IPS DF 6.9 (cell line): ENCODE data around the gene NUP98.
"Not testable (repeated sequence)": the region's sequence is repeated elsewhere in the genome, so short reads cannot be mapped to it uniquely, and the experiment has no call there.

Experiments used
- DNase-seq: peaks from one replicate; pipeline ENCODE4 v3.0.0-alpha.2; 2013; ENCODE audit warnings: low read depth, low spot score
- H3K27ac ChIP-seq: one replicate; pipeline ENCODE4 v1.5.1; 2013; ENCODE audit warnings: low read length, control low read depth
- H3K27me3 ChIP-seq: 2 replicates; pipeline ENCODE4 v1.6.1; 2013; ENCODE audit warnings: mild to moderate bottlenecking, low read length; ENCODE audit not compliant: control insufficient read depth, insufficient read depth
- H3K36me3 ChIP-seq: 2 replicates; pipeline ENCODE4 v1.6.1; 2013; ENCODE audit warnings: low read length; ENCODE audit not compliant: control insufficient read depth, insufficient read depth
- H3K4me1 ChIP-seq: 2 replicates; pipeline ENCODE4 v1.6.1; 2013; ENCODE audit warnings: low read length; ENCODE audit not compliant: control insufficient read depth, insufficient read depth
- H3K4me3 ChIP-seq: 2 replicates; pipeline ENCODE4 v1.5.1; 2013; ENCODE audit warnings: mild to moderate bottlenecking, low read length
- H3K9me3 ChIP-seq: 2 replicates; pipeline ENCODE4 v1.6.1; 2013; ENCODE audit warnings: low read length, inconsistent platforms; ENCODE audit not compliant: control insufficient read depth, insufficient read depth
- whole genome bisulfite sequencing: extraction: QIAGEN DNeasy Blood & Tissue Kit; methylation state at CpG from one replicate; pipeline ENCODE4 v1.1.7; 2013; ENCODE audit warnings: mixed read lengths, missing lambda C conversion rate; ENCODE audit not compliant: insufficient read length, insufficient coverage; 5-methylcytosine and 5-hydroxymethylcytosine counted together

The NUP98 gene

GRCh38 chr11:3660960-3661359 is 136.4 kb downstream of the NUP98 start:
- Histone ChIP-seq H3K4me3 (no peak overlapping the region), H3K27ac (no peak overlapping the region), H3K9me3 (no peaks in the 10 kb centered on the region), H3K4me1 (no peaks in the 10 kb centered on the region; the same call in 1 of the 2 replicates), H3K27me3 (no peaks in the 10 kb centered on the region), H3K36me3 (no peaks in the 10 kb centered on the region; the same call in 1 of the 2 replicates)
- WGBS, result no CpG with 5 or more reads among the region's 2 CpGs
- no peak for DNase-seq

DNA sequence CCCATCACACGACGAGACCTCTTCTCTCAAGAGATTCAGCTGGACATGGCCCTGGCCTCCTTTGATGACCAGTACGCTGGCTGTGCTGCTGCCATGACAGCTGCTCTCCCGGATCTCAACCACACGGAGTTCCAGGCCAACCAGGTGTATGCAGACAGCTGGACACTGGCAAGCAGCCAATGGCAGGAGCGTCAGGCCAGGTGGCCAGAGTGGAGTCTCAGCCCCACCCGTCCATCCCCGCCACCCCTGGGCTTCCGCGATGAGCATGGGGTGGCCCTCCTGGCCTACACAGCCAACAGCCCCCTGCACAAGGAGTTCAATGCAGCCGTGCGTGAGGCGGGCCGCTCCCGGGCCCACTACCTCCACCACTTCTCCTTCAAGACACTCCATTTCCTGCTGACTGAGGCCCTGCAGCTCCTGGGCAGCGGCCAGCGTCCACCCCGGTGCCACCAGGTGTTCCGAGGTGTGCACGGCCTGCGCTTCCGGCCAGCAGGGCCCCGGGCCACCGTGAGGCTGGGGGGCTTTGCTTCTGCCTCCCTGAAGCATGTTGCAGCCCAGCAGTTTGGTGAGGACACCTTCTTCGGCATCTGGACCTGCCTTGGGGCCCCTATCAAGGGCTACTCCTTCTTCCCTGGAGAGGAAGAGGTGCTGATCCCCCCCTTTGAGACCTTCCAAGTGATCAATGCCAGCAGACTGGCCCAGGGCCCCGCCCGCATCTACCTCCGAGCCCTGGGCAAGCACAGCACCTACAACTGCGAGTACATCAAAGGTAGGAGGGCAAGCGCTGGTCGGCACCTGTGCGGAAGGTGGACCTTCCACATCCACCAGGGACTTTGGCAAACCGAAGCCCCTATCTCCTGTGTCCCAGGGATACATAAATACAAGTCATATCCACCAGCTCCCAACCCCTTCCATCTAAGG is 137.5 kb downstream of the NUP98 start:
- no CpG with 5 or more reads among the region's 33 CpGs for WGBS
- no peaks in the 10 kb centered on the region for H3K4me1 ChIP-seq
- no peak for DNase-seq
- H3K27me3 ChIP-seq, result no peaks in the 10 kb centered on the region
- H3K27ac ChIP-seq, result no peak overlapping the region
- H3K9me3 ChIP-seq, result no peaks in the 10 kb centered on the region
- H3K4me3 ChIP-seq, result no peak overlapping the region
- H3K36me3 ChIP-seq, result no peaks in the 10 kb centered on the region

DNA sequence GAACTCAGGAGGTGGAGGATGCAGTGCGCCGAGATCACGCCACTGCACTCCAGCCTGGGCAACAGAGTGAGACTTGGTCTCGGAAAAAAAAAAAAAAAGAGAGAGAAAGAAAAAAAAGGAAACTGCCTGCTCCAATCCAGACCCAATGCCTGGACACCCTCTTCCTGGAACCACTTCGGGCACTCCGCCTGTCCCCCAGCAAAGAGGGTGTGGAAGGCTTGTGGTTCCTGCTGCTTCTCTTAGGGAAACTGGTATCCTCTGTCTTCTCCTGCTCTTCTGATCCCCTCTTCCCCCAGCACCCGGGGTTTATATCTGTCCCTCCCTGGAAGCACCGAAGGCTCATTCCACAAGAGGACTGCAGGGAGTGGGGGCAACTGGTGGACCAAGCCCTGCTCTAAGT is 139.1 kb downstream of the NUP98 start:
- WGBS, result no CpG with 5 or more reads among the region's 8 CpGs
- no peak for DNase-seq
- Histone ChIP-seq H3K4me1 (no peaks in the 10 kb centered on the region), H3K27ac (no peak overlapping the region), H3K4me3 (no peak overlapping the region), H3K9me3 (no peaks in the 10 kb centered on the region), H3K27me3 (no peaks in the 10 kb centered on the region), H3K36me3 (no peaks in the 10 kb centered on the region)

DNA sequence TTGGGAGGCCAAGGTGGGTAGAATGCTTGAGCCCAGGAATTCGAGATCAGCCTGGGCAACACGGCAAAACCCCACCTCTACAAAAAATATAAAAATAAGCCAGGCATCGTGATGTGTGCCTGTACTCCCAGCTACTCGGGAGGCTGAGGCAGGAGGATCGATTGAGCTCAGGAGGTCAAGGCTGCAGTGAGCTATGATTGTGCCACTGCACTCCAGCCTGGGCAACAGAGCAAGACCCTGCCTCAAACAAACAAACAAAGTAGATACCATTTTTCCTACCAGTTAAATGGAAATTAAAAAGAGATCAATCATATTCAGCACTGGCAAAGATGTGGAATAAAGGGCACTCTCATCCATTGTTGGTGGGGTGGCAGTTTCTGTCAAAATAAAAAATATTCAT is 140.0 kb downstream of the NUP98 start:
- no CpG with 5 or more reads among the region's 5 CpGs for WGBS
- not testable (repeated sequence) for H3K4me1 ChIP-seq, H3K4me3 ChIP-seq, DNase-seq, H3K27me3 ChIP-seq, H3K27ac ChIP-seq, H3K36me3 ChIP-seq, H3K9me3 ChIP-seq

DNA sequence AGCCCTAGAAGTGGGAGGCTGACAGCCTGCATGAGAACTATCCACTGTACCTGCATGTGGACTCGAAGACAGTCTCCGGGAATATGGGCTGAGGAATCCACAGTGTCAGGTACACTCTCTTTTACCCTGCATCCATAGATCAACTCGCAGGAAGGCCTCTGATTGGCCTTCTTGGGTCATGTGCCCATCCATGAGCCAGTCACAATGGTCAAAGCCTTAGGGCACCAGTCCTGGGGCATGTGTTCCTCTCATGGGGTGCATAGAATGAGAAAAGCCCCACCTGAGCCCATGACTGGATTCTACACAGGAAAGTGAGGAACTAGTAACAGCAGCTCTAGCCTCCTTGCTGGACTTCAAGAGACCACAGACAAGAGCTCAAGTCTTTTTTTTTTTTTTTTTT is 141.8 kb downstream of the NUP98 start:
- no CpG with 5 or more reads among the region's 3 CpGs for WGBS
- no peak overlapping the region for H3K4me3 ChIP-seq
- no peaks in the 10 kb centered on the region for H3K27me3 ChIP-seq
- no peaks in the 10 kb centered on the region for H3K4me1 ChIP-seq
- no peak for DNase-seq
- H3K27ac ChIP-seq, result no peak overlapping the region
- no peaks in the 10 kb centered on the region for H3K36me3 ChIP-seq
- no peaks in the 10 kb centered on the region for H3K9me3 ChIP-seq

- H3K27me3 ChIP-seq, H3K4me3 ChIP-seq, H3K4me1 ChIP-seq, H3K9me3 ChIP-seq, H3K36me3 ChIP-seq, H3K27ac ChIP-seq, DNase-seq: not testable (repeated sequence)
- WGBS, result no CpG with 5 or more reads among the region's 3 CpGs
Observed at GRCh38 chr11:3652514-3652913, 144.8 kb downstream of the NUP98 start.

DNA sequence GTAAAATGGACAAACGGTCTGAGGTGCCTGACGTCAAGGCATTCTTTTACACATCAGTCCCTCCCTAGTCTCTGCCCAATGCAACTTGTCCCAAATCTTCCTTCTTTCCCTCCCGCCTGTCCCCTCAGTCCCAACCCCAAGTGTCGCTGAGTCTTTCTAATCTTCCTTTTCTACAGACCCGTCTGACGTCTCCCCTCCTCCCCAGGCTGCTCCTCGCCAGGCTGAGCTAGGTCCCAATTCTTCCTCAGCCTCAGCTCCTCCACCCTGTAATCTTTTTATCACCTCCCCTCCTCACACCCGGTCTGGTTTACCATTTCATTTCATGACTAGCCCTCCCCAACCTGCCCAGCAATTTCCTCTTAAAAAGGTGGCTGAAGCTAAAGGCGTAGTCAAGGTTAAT is 148.0 kb downstream of the NUP98 start:
- WGBS, result no CpG with 5 or more reads among the region's 9 CpGs
- not testable (repeated sequence) for H3K27ac ChIP-seq, DNase-seq, H3K27me3 ChIP-seq, H3K4me3 ChIP-seq, H3K9me3 ChIP-seq, H3K4me1 ChIP-seq, H3K36me3 ChIP-seq

GRCh38 chr11:3648843-3649242 is 148.5 kb downstream of the NUP98 start:
- no CpG with 5 or more reads among the region's 13 CpGs for WGBS
- not testable (repeated sequence) for H3K27ac ChIP-seq, DNase-seq

DNA sequence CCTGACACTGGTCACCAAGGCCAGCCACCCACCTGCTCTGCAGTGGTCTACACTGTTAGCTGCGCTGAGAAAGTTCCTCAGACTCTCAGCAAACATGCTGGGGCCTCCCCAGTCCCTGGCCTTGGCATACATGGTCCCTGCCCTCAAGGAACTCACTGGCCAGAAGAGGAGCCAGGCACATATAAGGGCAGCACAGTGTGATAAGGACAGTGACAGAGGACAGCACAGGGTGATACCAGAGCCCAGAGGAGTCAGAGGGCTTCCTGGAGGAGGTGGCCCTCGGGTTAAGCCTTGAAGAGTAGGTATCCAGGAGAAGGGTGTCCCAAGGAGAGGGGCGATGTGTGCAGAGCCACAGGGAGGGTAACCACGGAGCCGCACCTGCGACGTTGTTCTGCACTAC is 151.8 kb downstream of the NUP98 start:
- no CpG with 5 or more reads among the region's 7 CpGs for whole genome bisulfite sequencing
- no peak overlapping the region for H3K27ac ChIP-seq
- DNase-seq, result no peak
- no peaks in the 10 kb centered on the region for H3K36me3 ChIP-seq
- no peaks in the 10 kb centered on the region for H3K27me3 ChIP-seq
- H3K9me3 ChIP-seq, result no peaks in the 10 kb centered on the region; the same call in 1 of the 2 replicates
- H3K4me1 ChIP-seq, result peaks cover 2% of the 10 kb centered on the region
- H3K4me3 ChIP-seq, result no peak overlapping the region

More at GRCh38 chr11:3648843-3649242, 148.5 kb downstream of the NUP98 start:
- not testable (repeated sequence) for H3K36me3 ChIP-seq, H3K9me3 ChIP-seq, H3K4me1 ChIP-seq, H3K27me3 ChIP-seq, H3K4me3 ChIP-seq

DNA sequence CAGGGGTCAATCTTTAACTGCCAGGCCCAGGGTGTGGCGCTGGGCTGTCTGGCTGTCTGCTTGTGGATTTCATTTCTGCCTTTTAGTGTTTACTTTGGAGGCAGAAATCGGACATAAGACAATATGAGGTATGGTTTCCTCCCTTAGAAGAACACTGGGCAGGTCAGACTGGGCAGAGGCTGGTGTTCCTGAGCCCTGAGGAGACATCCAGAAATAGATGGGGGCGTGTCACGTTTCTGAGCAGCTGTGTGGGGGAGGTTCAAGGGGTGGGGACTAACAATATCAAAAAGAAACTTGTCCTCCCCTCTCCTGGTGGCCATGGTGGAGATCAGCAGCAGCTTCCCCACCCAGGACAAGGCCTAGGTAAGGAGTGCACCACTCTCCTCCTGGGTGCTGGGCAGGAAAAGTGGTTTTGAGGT is 152.5 kb downstream of the NUP98 start, which contains the start of gene ART1:
Gene ART1 (plus strand): TSS at position 312 of the 419 bp plus-strand sequence. CDS start 14,086 bp downstream, outside the sequence.
- H3K9me3 ChIP-seq, result no peaks in the 10 kb centered on the region; the same call in 1 of the 2 replicates
- no peak within 1 kb of the TSS for H3K27ac ChIP-seq
- peaks cover 2% of the 10 kb centered on the region for H3K4me1 ChIP-seq
- no peaks in the 10 kb centered on the region for H3K36me3 ChIP-seq
- no peak for DNase-seq
- no CpG with 5 or more reads among the region's 4 CpGs for WGBS
- H3K27me3 ChIP-seq, result no peaks in the 10 kb centered on the region
- H3K4me3 ChIP-seq, result no peak within 1 kb of the TSS
